Measurements from ENCODE around the gene PIAS2.

DNA sequence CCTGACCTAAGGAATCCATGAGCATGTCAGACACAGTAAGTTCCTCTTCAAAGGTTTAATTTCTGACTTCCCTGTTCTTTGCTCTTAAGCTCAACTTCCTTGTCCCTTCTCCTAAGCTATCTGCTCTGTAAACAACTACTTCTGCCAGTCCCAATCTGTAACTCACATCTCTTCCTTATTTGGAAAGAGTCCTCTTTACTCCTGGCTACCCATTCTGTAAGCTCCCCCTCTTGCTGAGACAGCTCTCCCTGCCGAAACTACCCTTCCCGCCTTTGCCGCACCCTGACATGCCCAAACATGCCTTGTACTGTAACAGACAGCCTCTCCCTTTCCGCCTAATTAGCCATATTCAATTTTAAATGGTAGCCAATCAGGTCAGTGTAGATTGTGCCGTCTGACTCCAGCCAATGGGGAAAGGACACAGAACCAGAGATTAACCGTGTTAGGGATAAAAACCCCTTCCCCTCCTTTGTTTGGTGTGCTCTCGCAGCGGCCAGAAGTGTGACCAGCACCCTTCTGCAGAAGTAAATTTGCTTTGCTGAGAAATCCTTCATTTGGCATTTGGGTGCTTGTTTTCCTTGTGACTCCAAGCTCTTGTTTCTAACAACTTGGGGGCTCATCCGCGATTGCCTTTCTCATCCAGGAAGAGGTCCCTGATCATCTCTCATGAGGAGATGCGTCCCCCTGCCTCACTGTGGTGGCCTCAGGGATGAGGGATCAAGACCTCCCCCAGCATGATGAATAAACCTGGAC lies 49.0 kb downstream of the PIAS2 start:
- TF ChIP-seq, protein P1, sequence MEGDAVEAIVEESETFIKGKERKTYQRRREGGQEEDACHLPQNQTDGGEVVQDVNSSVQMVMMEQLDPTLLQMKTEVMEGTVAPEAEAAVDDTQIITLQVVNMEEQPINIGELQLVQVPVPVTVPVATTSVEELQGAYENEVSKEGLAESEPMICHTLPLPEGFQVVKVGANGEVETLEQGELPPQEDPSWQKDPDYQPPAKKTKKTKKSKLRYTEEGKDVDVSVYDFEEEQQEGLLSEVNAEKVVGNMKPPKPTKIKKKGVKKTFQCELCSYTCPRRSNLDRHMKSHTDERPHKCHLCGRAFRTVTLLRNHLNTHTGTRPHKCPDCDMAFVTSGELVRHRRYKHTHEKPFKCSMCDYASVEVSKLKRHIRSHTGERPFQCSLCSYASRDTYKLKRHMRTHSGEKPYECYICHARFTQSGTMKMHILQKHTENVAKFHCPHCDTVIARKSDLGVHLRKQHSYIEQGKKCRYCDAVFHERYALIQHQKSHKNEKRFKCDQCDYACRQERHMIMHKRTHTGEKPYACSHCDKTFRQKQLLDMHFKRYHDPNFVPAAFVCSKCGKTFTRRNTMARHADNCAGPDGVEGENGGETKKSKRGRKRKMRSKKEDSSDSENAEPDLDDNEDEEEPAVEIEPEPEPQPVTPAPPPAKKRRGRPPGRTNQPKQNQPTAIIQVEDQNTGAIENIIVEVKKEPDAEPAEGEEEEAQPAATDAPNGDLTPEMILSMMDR (conservative IDR thresholded peaks at IDR 0.05; ENCODE audit: low read depth, low read length): no peak
- TF ChIP-seq EZH2 (IDR thresholded peaks at IDR 0.05; ENCODE audit: borderline replicate concordance, low read depth, low read length, poor library complexity, severe bottlenecking): no peak
